ENCODE results near the gene ADAR. TPM values are rescaled to one million over a fixed set of nuclear protein-coding genes. Genes with fewer than 3 reads are reported as not detected.
A peak's percentile ranks its signal among the peaks of the same experiment; 100 is the strongest.

ADAR gene
- total RNA-seq, 2 experiments from 2014 or later: 206 to 210 TPM

- CTCF ChIA-PET: interaction anchor here (0.8 to 1.7 kb wide), 4 partner anchors 13 to 335 kb away, joined by 3 to 7 read pairs (median 3); no protein-coding TSS in a partner anchor
Observed at GRCh38 chr1:154608397-154609270, 648 bp upstream of the ADAR start.

DNA sequence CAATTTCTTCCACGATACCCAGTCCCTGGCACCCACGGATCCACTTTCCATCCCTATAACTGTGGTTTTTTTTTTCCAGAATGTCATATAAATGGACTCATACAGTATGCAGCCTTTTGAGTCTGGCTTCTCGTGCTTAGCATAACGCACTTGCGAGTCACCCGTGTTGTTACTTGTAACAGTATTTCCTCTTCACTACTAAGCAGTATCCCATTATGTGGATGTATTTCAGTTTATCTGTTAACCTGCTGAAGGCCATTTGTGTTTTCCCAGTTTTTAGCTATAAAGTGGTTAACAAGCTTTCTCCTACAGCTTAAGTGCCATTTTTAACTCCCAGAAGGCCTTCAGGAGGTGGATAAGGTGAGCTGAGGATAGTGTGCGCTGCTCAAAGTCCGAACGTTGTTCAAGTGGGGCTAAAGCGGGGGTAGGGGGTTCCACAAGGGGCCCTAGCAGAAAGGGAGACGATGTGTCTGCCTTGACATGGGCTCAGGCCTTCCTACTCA, 829 bp downstream of the ADAR start:
- Histone ChIP-seq H3K27me3 (ENCODE audit: control insufficient read depth in 1 of 2, insufficient read depth in 2 of 2, low read length in 2 of 2) (no peaks in the 10 kb centered on the region), H3K4me3 (ENCODE audit: low read length) (peak overlapping the region; percentile 88), H3K9me3 (ENCODE audit: control insufficient read depth in 1 of 2, insufficient read depth in 1 of 2, low read length in 2 of 2) (no peaks in the 10 kb centered on the region), H3K27ac (ENCODE audit: low read depth in 1 of 2, low read length in 2 of 2) (peak overlapping the region; percentile 88 to 95), H3K4me1 (ENCODE audit: insufficient read depth, low read length) (peaks cover 59% of the 10 kb centered on the region), H3K36me3 (ENCODE audit: insufficient read depth, low read length) (peaks cover 36% of the 10 kb centered on the region)
- Mint-ChIP-seq H3K27ac (peak overlapping the region; percentile 93), H3K9me3 (no peaks in the 10 kb centered on the region), H3K4me3 (peak overlapping the region; percentile 95), H3K36me3 (ENCODE audit: low read depth) (peaks cover 45% of the 10 kb centered on the region), H3K4me1 (ENCODE audit: low read depth) (peaks cover 90% of the 10 kb centered on the region), H3K27me3 (no peaks in the 10 kb centered on the region)
- DNase-seq (peak in 2 of 14 experiments; percentile 16 to 32), ATAC-seq (ENCODE audit: poor library complexity) (peak; percentile 2)
- intact Hi-C loops (cut with DNase I, micrococcal nuclease): loop anchor here in 1 of 2 experiments (5.0 kb wide), 1 partner anchor 585 kb away; no protein-coding TSS in a partner anchor
- CTCF ChIA-PET: interaction anchor here (0.9 kb wide), 1 partner anchor 19 kb away, joined by 3 read pairs; no protein-coding TSS in a partner anchor
- POLR2A ChIA-PET: interaction anchor here (0.6 to 5.2 kb wide), 9 partner anchors 8 to 387 kb away, joined by 3 to 53 read pairs (median 4); partner anchors contain the start of genes UBAP2L and UBE2Q1
- TF ChIP-seq, protein P1, sequence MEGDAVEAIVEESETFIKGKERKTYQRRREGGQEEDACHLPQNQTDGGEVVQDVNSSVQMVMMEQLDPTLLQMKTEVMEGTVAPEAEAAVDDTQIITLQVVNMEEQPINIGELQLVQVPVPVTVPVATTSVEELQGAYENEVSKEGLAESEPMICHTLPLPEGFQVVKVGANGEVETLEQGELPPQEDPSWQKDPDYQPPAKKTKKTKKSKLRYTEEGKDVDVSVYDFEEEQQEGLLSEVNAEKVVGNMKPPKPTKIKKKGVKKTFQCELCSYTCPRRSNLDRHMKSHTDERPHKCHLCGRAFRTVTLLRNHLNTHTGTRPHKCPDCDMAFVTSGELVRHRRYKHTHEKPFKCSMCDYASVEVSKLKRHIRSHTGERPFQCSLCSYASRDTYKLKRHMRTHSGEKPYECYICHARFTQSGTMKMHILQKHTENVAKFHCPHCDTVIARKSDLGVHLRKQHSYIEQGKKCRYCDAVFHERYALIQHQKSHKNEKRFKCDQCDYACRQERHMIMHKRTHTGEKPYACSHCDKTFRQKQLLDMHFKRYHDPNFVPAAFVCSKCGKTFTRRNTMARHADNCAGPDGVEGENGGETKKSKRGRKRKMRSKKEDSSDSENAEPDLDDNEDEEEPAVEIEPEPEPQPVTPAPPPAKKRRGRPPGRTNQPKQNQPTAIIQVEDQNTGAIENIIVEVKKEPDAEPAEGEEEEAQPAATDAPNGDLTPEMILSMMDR (IDR thresholded peaks at IDR 0.05): no peak

More at GRCh38 chr1:154608397-154609270, 648 bp upstream of the ADAR start:
- H3K9me3 ChIP-seq (ENCODE audit: control insufficient read depth in 1 of 2, insufficient read depth in 1 of 2, low read length in 2 of 2): no peaks in the 10 kb centered on the region
- peak overlapping the region; percentile 95 for H3K4me3 Mint-ChIP-seq
- peaks cover 46% of the 10 kb centered on the region for H3K4me1 ChIP-seq (ENCODE audit: insufficient read depth, low read length)
- peaks cover 78% of the 10 kb centered on the region for H3K4me1 Mint-ChIP-seq (ENCODE audit: low read depth)
- peak overlapping the region; percentile 93 for H3K27ac Mint-ChIP-seq
- H3K36me3 ChIP-seq (ENCODE audit: insufficient read depth, low read length): peaks cover 21% of the 10 kb centered on the region
- ATAC-seq (ENCODE audit: poor library complexity) (peak; percentile 8), DNase-seq (peak in 12 of 14 experiments; percentile 9 to 72 (median 28))
- peak overlapping the region; percentile 88 for H3K4me3 ChIP-seq (ENCODE audit: low read length)
- TF ChIP-seq, protein P1 (IDR thresholded peaks at IDR 0.05): no peak
- intact Hi-C loops (cut with DNase I, micrococcal nuclease): loop anchor here (1.0 to 5.0 kb wide), 3 partner anchors 19 to 584 kb away; partner anchors contain the start of gene UBE2Q1 (in 2 of the 2)
- no peaks in the 10 kb centered on the region for H3K9me3 Mint-ChIP-seq
- H3K27me3 ChIP-seq (ENCODE audit: control insufficient read depth in 1 of 2, insufficient read depth in 2 of 2, low read length in 2 of 2): no peaks in the 10 kb centered on the region
- no peaks in the 10 kb centered on the region for H3K27me3 Mint-ChIP-seq
- peak overlapping the region; percentile 88 to 95 for H3K27ac ChIP-seq (ENCODE audit: low read depth in 1 of 2, low read length in 2 of 2)
- POLR2A ChIA-PET: interaction anchor here (0.6 to 5.2 kb wide), 11 partner anchors 12 to 347 kb away, joined by 3 to 53 read pairs (median 4); partner anchors contain the start of gene PMVK
- peaks cover 34% of the 10 kb centered on the region for H3K36me3 Mint-ChIP-seq (ENCODE audit: low read depth)

DNA sequence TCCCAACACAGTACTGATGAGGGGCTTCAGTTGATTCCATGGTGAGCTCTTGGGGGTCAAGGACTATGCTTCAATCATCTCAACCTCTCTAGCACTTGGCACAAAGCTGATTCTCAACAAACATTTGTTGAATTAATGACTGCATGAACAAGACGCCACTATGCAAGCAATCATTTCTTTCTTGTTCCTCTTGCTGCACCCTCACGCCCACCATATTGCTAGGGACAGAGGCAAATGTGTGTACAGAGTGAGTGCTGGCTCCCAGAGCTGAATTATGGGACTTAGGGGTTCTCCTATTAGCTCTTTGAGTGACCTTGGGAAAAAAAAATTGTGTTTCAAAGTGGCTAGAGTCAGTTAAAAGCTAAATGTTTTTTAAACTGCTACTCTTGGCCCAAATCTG, 2.5 kb downstream of the ADAR start:
- DNase-seq: no peak
- no peaks in the 10 kb centered on the region for H3K9me3 Mint-ChIP-seq
- peak overlapping the region; percentile 56 for H3K4me3 Mint-ChIP-seq
- ATAC-seq (ENCODE audit: poor library complexity): no peak
- H3K27me3 Mint-ChIP-seq: no peaks in the 10 kb centered on the region
- ChIA-PET POLR2A (interaction anchor here (0.6 to 2.1 kb wide), 4 partner anchors 10 to 1065 kb away, joined by 3 to 7 read pairs (median 3); partner anchors contain the start of genes PMVK and S100A5), CTCF (interaction anchor here (0.6 to 2.3 kb wide), 3 partner anchors 64 to 479 kb away, joined by 3 to 6 read pairs (median 3); no protein-coding TSS in a partner anchor)
- intact Hi-C loops (cut with DNase I, micrococcal nuclease): loop anchor here in 1 of 2 experiments (5.0 kb wide), 1 partner anchor 587 kb away; no protein-coding TSS in a partner anchor
- Histone ChIP-seq H3K4me3 (ENCODE audit: low read length) (no peak overlapping the region), H3K36me3 (ENCODE audit: insufficient read depth, low read length) (peaks cover 52% of the 10 kb centered on the region), H3K4me1 (ENCODE audit: insufficient read depth, low read length) (peaks cover 75% of the 10 kb centered on the region), H3K27ac (ENCODE audit: low read depth in 1 of 2, low read length in 2 of 2) (no peak overlapping the region), H3K27me3 (ENCODE audit: control insufficient read depth in 1 of 2, insufficient read depth in 2 of 2, low read length in 2 of 2) (no peaks in the 10 kb centered on the region), H3K9me3 (ENCODE audit: control insufficient read depth in 1 of 2, insufficient read depth in 1 of 2, low read length in 2 of 2) (no peaks in the 10 kb centered on the region)
- peaks cover 61% of the 10 kb centered on the region for H3K36me3 Mint-ChIP-seq (ENCODE audit: low read depth)
- H3K4me1 Mint-ChIP-seq (ENCODE audit: low read depth): peaks cover 92% of the 10 kb centered on the region
- H3K27ac Mint-ChIP-seq: peak overlapping the region; percentile 93
- TF ChIP-seq, protein P1 (IDR thresholded peaks at IDR 0.05): no peak

Data from CD4-positive, alpha-beta T cell (primary cell).